NCI-H1694 treated with DMSO at 0.1 percent for 48 hours (cell line): ENCODE measurements around the gene ENC1.
A peak's percentile ranks its signal among the peaks of the same experiment; 100 is the strongest.

Source experiments
- DNase-seq: peaks from one replicate; lab custom pipeline; 2025; lab: John Stamatoyannopoulos, UW

ENC1 gene

GRCh38 chr5:74608736-74609601 is 31.6 kb downstream of the ENC1 start:
- DNase-seq: no peak

- DNase-seq: no peak
Measured at GRCh38 chr5:74605759-74606158, 34.8 kb downstream of the ENC1 start.

GRCh38 chr5:74603376-74603775 is 37.2 kb downstream of the ENC1 start:
- no peak for DNase-seq

- no peak for DNase-seq
Measured at GRCh38 chr5:74599148-74599547, 41.4 kb downstream of the ENC1 start.

GRCh38 chr5:74598731-74599130 is 41.8 kb downstream of the ENC1 start:
- DNase-seq: no peak

GRCh38 chr5:74596927-74597326 is 43.6 kb downstream of the ENC1 start:
- DNase-seq: no peak

- DNase-seq: no peak
Measured at GRCh38 chr5:74595143-74595925, 45.2 kb downstream of the ENC1 start.

- DNase-seq: peak; percentile 47
Measured at GRCh38 chr5:74594137-74595040, 46.1 kb downstream of the ENC1 start.

GRCh38 chr5:74589204-74590056 is 51.1 kb downstream of the ENC1 start:
- DNase-seq: no peak

- no peak for DNase-seq
Measured at GRCh38 chr5:74588415-74588814, 52.1 kb downstream of the ENC1 start.

- no peak for DNase-seq
Measured at GRCh38 chr5:74587890-74588289, 52.6 kb downstream of the ENC1 start.

GRCh38 chr5:74587300-74587699 is 53.2 kb downstream of the ENC1 start:
- no peak for DNase-seq

- no peak for DNase-seq
Measured at GRCh38 chr5:74586856-74587255, 53.7 kb downstream of the ENC1 start.

- DNase-seq: no peak
Measured at GRCh38 chr5:74582853-74583252, 57.7 kb downstream of the ENC1 start.

GRCh38 chr5:74581988-74582365 is 58.6 kb downstream of the ENC1 start:
- DNase-seq: no peak

- no peak for DNase-seq
Measured at GRCh38 chr5:74580729-74581109, 59.8 kb downstream of the ENC1 start.

GRCh38 chr5:74579215-74579614 is 61.3 kb downstream of the ENC1 start:
- no peak for DNase-seq

- no peak for DNase-seq
Measured at GRCh38 chr5:74578356-74579044, 62.0 kb downstream of the ENC1 start.
